HG03442 (cell line): ENCODE data around the gene PPP1R26.
"Not testable (repeated sequence)": the region's sequence is repeated elsewhere in the genome, so short reads cannot be mapped to it uniquely, and the experiment has no call there.

ENCODE experiments used
- ATAC-seq: cut with Tn5 transposase; IDR thresholded peaks from one replicate; pipeline ENCODE4 v1.9.1; 2021; ENCODE audit warnings: mild to moderate bottlenecking, moderate library complexity; ENCODE audit not compliant: unreplicated experiment

The PPP1R26 gene

GRCh38 chr9:135519179-135519971 is 39.8 kb downstream of the PPP1R26 start:
- ATAC-seq, result no peak

GRCh38 chr9:135520916-135521607 is 41.5 kb downstream of the PPP1R26 start, which contains the start of gene LCN1:
Gene LCN1, plus strand, starts transcription at chr9:135521440. Its CDS starts 58 bp downstream, at chr9:135521498.
- no peak for ATAC-seq

- ATAC-seq, result no peak
These were observed 42.1 kb downstream of the PPP1R26 start for GRCh38 chr9:135521608-135522095.

GRCh38 chr9:135522137-135522877 is 42.7 kb downstream of the PPP1R26 start:
- no peak for ATAC-seq

- no peak for ATAC-seq
These were observed 43.3 kb downstream of the PPP1R26 start for GRCh38 chr9:135522931-135523330.

- no peak for ATAC-seq
These were observed 44.0 kb downstream of the PPP1R26 start for GRCh38 chr9:135523521-135524129.

GRCh38 chr9:135524130-135524861 is 44.7 kb downstream of the PPP1R26 start:
- no peak for ATAC-seq

GRCh38 chr9:135525241-135526088 is 45.9 kb downstream of the PPP1R26 start:
- ATAC-seq, result no peak

- ATAC-seq, result no peak
These were observed 46.6 kb downstream of the PPP1R26 start for GRCh38 chr9:135526089-135526729.

- ATAC-seq, result no peak
These were observed 47.4 kb downstream of the PPP1R26 start for GRCh38 chr9:135526730-135527571.

GRCh38 chr9:135528842-135529435 is 49.4 kb downstream of the PPP1R26 start:
- ATAC-seq, result not testable (repeated sequence)

- ATAC-seq, result no peak
These were observed 50.6 kb downstream of the PPP1R26 start for GRCh38 chr9:135530146-135530545.

- ATAC-seq, result no peak
These were observed 51.5 kb downstream of the PPP1R26 start for GRCh38 chr9:135531096-135531495.

GRCh38 chr9:135533113-135533512 is 53.5 kb downstream of the PPP1R26 start:
- ATAC-seq, result no peak

GRCh38 chr9:135533674-135534073 is 54.1 kb downstream of the PPP1R26 start:
- no peak for ATAC-seq

- ATAC-seq, result not testable (repeated sequence)
These were observed 54.7 kb downstream of the PPP1R26 start for GRCh38 chr9:135534192-135534711.

- ATAC-seq, result not testable (repeated sequence)
These were observed 55.2 kb downstream of the PPP1R26 start for GRCh38 chr9:135534826-135535225.
